Fibroblast of lung (primary cell): Measurements from ENCODE around the gene GNAI1. TPM values are rescaled to one million over a fixed set of nuclear protein-coding genes. Genes with fewer than 3 reads are reported as not detected.

ENCODE experiments used
- DNase-seq, 2 donors: peaks; one replicate each; pipeline versions ENCODE4 v3.0.0 to v3.0.0-alpha.2; 2010; ENCODE audit warnings: low read depth in 2 of 2
- H2AFZ ChIP-seq: 2 replicates; pipeline ENCODE4 v1.5.1; 2012; ENCODE audit warnings: low read length, control low read depth, inconsistent platforms
- H3K27ac ChIP-seq: 2 replicates; pipeline ENCODE4 v1.5.1; 2011; ENCODE audit warnings: low read length, control low read depth; ENCODE audit not compliant: insufficient read depth
- H3K27me3 ChIP-seq: 2 replicates; pipeline ENCODE4 v1.5.1; 2011; ENCODE audit warnings: mild to moderate bottlenecking, low read length; ENCODE audit not compliant: control insufficient read depth, insufficient read depth
- H3K36me3 ChIP-seq: 2 replicates; pipeline ENCODE4 v1.5.1; 2011; ENCODE audit warnings: low read length; ENCODE audit not compliant: control insufficient read depth, insufficient read depth
- H3K4me1 ChIP-seq: 2 replicates; pipeline ENCODE4 v1.5.1; 2011; ENCODE audit warnings: low read length; ENCODE audit not compliant: control insufficient read depth, insufficient read depth; ENCODE audit errors: extremely low read depth
- H3K4me2 ChIP-seq: 2 replicates; pipeline ENCODE4 v1.5.1; 2011; ENCODE audit warnings: low read length, control low read depth; ENCODE audit not compliant: insufficient read depth; ENCODE audit errors: extremely low read depth
- H3K4me3 ChIP-seq, 4 experiments: fragments of 200-600 bp in 1 of 4; sonication (generic) in 1 of 4; replicated peaks in 1 of 4; 2 replicates each; pipeline ENCODE4 v1.5.1; 2011 to 2016; ENCODE audit warnings: low read length in 4 of 4, low read depth in 3 of 4, mild to moderate bottlenecking in 3 of 4, control low read depth in 2 of 4, inconsistent platforms in 1 of 4, mixed read lengths in 1 of 4; ENCODE audit not compliant: insufficient read depth in 1 of 4; ENCODE audit errors: control extremely low read depth in 1 of 4
- H3K79me2 ChIP-seq: 2 replicates; pipeline ENCODE4 v1.5.1; 2012; ENCODE audit warnings: mild to moderate bottlenecking, low read length, inconsistent platforms; ENCODE audit not compliant: control insufficient read depth, insufficient read depth
- H3K9ac ChIP-seq: 2 replicates; pipeline ENCODE4 v1.5.1; 2011; ENCODE audit warnings: mild to moderate bottlenecking, low read length, control low read depth; ENCODE audit not compliant: insufficient read depth
- H3K9me3 ChIP-seq: 2 replicates; pipeline ENCODE4 v1.5.1; 2012; ENCODE audit warnings: low read depth, low read length; ENCODE audit not compliant: control insufficient read depth, insufficient read depth
- H4K20me1 ChIP-seq: 2 replicates; pipeline ENCODE4 v1.5.1; 2011; ENCODE audit warnings: low read length; ENCODE audit not compliant: control insufficient read depth, insufficient read depth; ENCODE audit errors: extremely low read depth
- EZH2 ChIP-seq: IDR thresholded peaks from 2 replicates; pipeline ENCODE4 v1.5.1; 2012; ENCODE audit warnings: low read length, control low read depth, mild to moderate bottlenecking; ENCODE audit errors: missing control alignments
- polyA plus RNA-seq, 2 donors: library from polyadenylated mRNA; depleted of rRNA in 1 of 2; stranded (reverse) in 1 of 2; unstranded in 1 of 2; fragments of >200 nt; gene quantifications; 2 replicates each; pipeline ENCODE4 v1.2.1, GENCODE V29; 2011 to 2012; ENCODE audit warnings: missing spikeins in 1 of 2
- total RNA-seq: library from RNA; depleted of rRNA; stranded (reverse); fragments of >200 nt; gene quantifications from 2 replicates; pipeline ENCODE4 v1.2.1, GENCODE V29; 2014
- TF ChIP-seq, protein P1 (sequence below), 2 donors: IDR thresholded peaks in 1 of 2; conservative IDR thresholded peaks in 1 of 2; 1 replicate in 1 of 2; 2 replicates in 1 of 2; pipeline ENCODE4 v1.5.1; 2011 to 2012; ENCODE audit warnings: low read length in 2 of 2, control low read depth in 1 of 2, inconsistent platforms in 1 of 2, low read depth in 1 of 2, mild to moderate bottlenecking in 1 of 2

The GNAI1 gene
- total and polyA plus RNA-seq, 2 donors (not counting 1 experiment from before 2014, with no cell fraction given) = 68.9 to 81.8 TPM

- no peak overlapping the region for H3K9ac ChIP-seq
- H3K4me2 ChIP-seq = no peak overlapping the region
- no peaks in the 10 kb centered on the region for H4K20me1 ChIP-seq
- no peak for TF ChIP-seq EZH2
- TF ChIP-seq, protein P1, sequence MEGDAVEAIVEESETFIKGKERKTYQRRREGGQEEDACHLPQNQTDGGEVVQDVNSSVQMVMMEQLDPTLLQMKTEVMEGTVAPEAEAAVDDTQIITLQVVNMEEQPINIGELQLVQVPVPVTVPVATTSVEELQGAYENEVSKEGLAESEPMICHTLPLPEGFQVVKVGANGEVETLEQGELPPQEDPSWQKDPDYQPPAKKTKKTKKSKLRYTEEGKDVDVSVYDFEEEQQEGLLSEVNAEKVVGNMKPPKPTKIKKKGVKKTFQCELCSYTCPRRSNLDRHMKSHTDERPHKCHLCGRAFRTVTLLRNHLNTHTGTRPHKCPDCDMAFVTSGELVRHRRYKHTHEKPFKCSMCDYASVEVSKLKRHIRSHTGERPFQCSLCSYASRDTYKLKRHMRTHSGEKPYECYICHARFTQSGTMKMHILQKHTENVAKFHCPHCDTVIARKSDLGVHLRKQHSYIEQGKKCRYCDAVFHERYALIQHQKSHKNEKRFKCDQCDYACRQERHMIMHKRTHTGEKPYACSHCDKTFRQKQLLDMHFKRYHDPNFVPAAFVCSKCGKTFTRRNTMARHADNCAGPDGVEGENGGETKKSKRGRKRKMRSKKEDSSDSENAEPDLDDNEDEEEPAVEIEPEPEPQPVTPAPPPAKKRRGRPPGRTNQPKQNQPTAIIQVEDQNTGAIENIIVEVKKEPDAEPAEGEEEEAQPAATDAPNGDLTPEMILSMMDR (conservative IDR thresholded peaks at IDR 0.05 in 1 of 2, IDR thresholded peaks at IDR 0.05 in 1 of 2; ENCODE audit: low read depth in 1 of 2, low read length in 2 of 2) = no peak
- no peaks in the 10 kb centered on the region for H3K9me3 ChIP-seq
- H2AFZ ChIP-seq = no peak overlapping the region
- no peak for DNase-seq
- no peaks in the 10 kb centered on the region for H3K79me2 ChIP-seq
- no peak overlapping the region for H3K4me3 ChIP-seq
- H3K36me3 ChIP-seq = no peaks in the 10 kb centered on the region
- H3K27me3 ChIP-seq = no peaks in the 10 kb centered on the region
- no peaks in the 10 kb centered on the region for H3K4me1 ChIP-seq
- H3K27ac ChIP-seq = no peak overlapping the region
Observed at GRCh38 chr7:80124526-80125264, 9.9 kb upstream of the GNAI1 start.

- H3K4me1 ChIP-seq = no peaks in the 10 kb centered on the region
- no peaks in the 10 kb centered on the region for H3K9me3 ChIP-seq
- no peaks in the 10 kb centered on the region for H4K20me1 ChIP-seq
- H3K79me2 ChIP-seq = no peaks in the 10 kb centered on the region
- H3K27me3 ChIP-seq = no peaks in the 10 kb centered on the region
- no peak for DNase-seq
- no peak overlapping the region for H3K27ac ChIP-seq
- no peak overlapping the region for H2AFZ ChIP-seq
- no peak overlapping the region for H3K9ac ChIP-seq
- H3K4me2 ChIP-seq = no peak overlapping the region
- no peak for TF ChIP-seq EZH2
- TF ChIP-seq, protein P1 (conservative IDR thresholded peaks at IDR 0.05 in 1 of 2, IDR thresholded peaks at IDR 0.05 in 1 of 2; ENCODE audit: low read depth in 1 of 2, low read length in 2 of 2) = no peak
- H3K4me3 ChIP-seq = no peak overlapping the region
- H3K36me3 ChIP-seq = no peaks in the 10 kb centered on the region
Observed at GRCh38 chr7:80127412-80128160, 7.0 kb upstream of the GNAI1 start.

DNA sequence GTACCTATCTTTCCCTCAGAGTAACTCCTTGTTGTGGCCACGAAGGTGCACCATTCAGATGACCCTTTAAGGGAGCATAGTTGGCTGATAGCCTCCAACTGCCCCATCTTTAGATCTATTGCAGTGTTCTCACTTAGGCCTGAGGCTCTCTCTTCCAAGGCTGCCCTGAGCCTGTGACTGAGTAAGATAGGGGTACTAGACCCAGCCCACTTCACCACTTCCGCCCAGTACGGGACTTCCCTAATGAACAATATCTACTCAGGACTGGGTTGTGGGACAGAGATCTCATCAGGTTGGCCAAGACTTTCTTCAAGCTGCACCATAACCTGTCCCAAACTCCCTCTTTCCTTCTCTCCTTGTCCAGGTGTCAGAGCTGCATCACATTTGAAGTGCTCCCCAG is 5.7 kb upstream of the GNAI1 start:
- Histone ChIP-seq H3K9ac (no peak overlapping the region), H3K9me3 (no peaks in the 10 kb centered on the region)

More for the DNA sequence above, 5.7 kb upstream of the GNAI1 start:
- DNase-seq = no peak
- Histone ChIP-seq H3K36me3 (no peaks in the 10 kb centered on the region), H2AFZ (no peak overlapping the region), H3K27me3 (no peaks in the 10 kb centered on the region), H3K4me2 (no peak overlapping the region), H4K20me1 (no peaks in the 10 kb centered on the region), H3K4me3 (no peak overlapping the region), H3K27ac (no peak overlapping the region), H3K79me2 (no peaks in the 10 kb centered on the region), H3K4me1 (no peaks in the 10 kb centered on the region)
- TF ChIP-seq, protein P1 (conservative IDR thresholded peaks at IDR 0.05 in 1 of 2, IDR thresholded peaks at IDR 0.05 in 1 of 2; ENCODE audit: low read depth in 1 of 2, low read length in 2 of 2) = no peak
- no peak for TF ChIP-seq EZH2
